Uterus (tissue), 2 donors: ENCODE measurements around the gene PCED1B.

Source experiments
- POLR2A ChIP-seq, 2 donors: fragments of 450-650 bp; IDR thresholded peaks; one replicate each; pipeline ENCODE4 v1.6.1; 2016; ENCODE audit warnings: antibody characterized with exemption in 2 of 2, mild to moderate bottlenecking in 1 of 2, moderate library complexity in 1 of 2
- TF ChIP-seq, protein P1 (sequence below), 4 experiments: fragments of 200-600 bp in 2 of 4; fragments of 450-650 bp in 2 of 4; sonication (generic) in 2 of 4; IDR thresholded peaks; one replicate each; pipeline ENCODE4 v1.5.1; 2016 to 2019; ENCODE audit warnings: antibody characterized with exemption in 4 of 4, mild to moderate bottlenecking in 2 of 4, moderate library complexity in 1 of 4

DNA sequence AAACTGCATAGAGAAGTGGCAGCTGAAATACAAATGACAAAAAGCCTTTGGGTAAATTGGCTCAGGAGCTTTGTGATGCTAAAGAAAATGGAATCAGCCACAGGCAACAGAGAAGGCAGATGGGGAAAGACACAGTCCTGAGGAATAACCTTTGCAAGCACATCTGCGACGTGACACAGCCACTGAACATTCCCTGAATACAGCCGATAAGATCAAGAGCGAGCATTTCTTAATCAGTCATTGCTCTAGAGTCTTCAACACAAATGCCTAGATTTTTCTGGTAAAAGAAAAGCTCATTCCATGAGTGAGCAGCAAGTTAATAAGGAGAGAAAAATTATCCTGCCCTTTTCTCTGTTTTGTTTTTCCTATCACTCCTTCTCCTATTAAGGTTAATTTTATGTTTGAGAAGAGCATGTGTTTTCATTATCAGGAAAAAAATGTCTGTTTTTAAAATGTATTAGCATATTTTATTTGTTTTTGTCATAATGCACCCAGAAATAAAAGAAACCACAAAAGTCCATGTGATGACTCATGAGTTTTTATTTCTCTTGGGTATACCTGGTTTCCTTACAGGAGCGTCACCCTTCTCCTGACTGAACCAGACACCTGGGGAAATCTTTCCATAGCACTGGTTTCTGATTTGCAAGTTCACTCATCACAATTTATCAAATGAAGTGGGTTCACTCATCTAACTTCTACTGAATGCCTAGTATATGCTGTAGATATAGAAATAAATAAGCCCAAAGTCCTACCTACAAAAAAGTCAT, 45.4 kb upstream of the PCED1B start:
- TF ChIP-seq, protein P1, sequence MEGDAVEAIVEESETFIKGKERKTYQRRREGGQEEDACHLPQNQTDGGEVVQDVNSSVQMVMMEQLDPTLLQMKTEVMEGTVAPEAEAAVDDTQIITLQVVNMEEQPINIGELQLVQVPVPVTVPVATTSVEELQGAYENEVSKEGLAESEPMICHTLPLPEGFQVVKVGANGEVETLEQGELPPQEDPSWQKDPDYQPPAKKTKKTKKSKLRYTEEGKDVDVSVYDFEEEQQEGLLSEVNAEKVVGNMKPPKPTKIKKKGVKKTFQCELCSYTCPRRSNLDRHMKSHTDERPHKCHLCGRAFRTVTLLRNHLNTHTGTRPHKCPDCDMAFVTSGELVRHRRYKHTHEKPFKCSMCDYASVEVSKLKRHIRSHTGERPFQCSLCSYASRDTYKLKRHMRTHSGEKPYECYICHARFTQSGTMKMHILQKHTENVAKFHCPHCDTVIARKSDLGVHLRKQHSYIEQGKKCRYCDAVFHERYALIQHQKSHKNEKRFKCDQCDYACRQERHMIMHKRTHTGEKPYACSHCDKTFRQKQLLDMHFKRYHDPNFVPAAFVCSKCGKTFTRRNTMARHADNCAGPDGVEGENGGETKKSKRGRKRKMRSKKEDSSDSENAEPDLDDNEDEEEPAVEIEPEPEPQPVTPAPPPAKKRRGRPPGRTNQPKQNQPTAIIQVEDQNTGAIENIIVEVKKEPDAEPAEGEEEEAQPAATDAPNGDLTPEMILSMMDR (IDR thresholded peaks at IDR 0.05) = no peak
- TF ChIP-seq POLR2A (IDR thresholded peaks at IDR 0.05) = no peak
